H1 (cell line): Measurements from ENCODE around the gene ADAM12. TPM values are rescaled to one million over a fixed set of nuclear protein-coding genes. Genes with fewer than 3 reads are reported as not detected.

Experiments
- CTCF ChIA-PET: fragments of 300-600 bp; sonication (Branson Sonifier 250); formaldehyde crosslinking; loops from one replicate; lab custom pipeline; 2021; ENCODE audit not compliant: partially characterized antibody; lab: Charles Lee
- POLR2A ChIA-PET: fragments of 300-600 bp; sonication (Branson Sonifier 250); formaldehyde crosslinking; loops from one replicate; lab custom pipeline; 2021; ENCODE audit warnings: inconsistent platforms; ENCODE audit not compliant: partially characterized antibody; lab: Charles Lee
- DNase-seq, 2 experiments: peaks; one replicate each; pipeline versions ENCODE4 v3.0.0 to v3.0.0-alpha.2; 2010 to 2022; ENCODE audit warnings: low spot score in 2 of 2, low read depth in 1 of 2, mixed read lengths in 1 of 2
- FAIRE-seq: peaks from 2 replicates; lab custom pipeline; 2011; peaks lifted over from hg19 to GRCh38; lab: Jason Lieb, UNC
- H2AFZ ChIP-seq: 2 replicates; pipeline ENCODE4 v1.8.1; 2012; ENCODE audit warnings: low read length, inconsistent platforms
- H2AK5ac ChIP-seq: 2 replicates; pipeline ENCODE4 v1.6.1; 2013; ENCODE audit warnings: low read depth, low read length
- H2BK120ac ChIP-seq: replicated peaks from 2 replicates; pipeline ENCODE3; 2013; ENCODE audit warnings: low read depth, low read length, inconsistent platforms
- H2BK12ac ChIP-seq: 2 replicates; pipeline ENCODE4 v1.6.1; 2013; ENCODE audit warnings: low read depth, low read length
- H2BK15ac ChIP-seq: 2 replicates; pipeline ENCODE4 v1.6.1; 2013; ENCODE audit warnings: low read length
- H2BK20ac ChIP-seq: 2 replicates; pipeline ENCODE4 v1.6.1; 2013; ENCODE audit warnings: low read length
- H2BK5ac ChIP-seq: 2 replicates; pipeline ENCODE4 v1.6.1; 2013; ENCODE audit warnings: low read depth, low read length
- H3K14ac ChIP-seq: 2 replicates; pipeline ENCODE4 v1.6.1; 2013; ENCODE audit warnings: inconsistent platforms; ENCODE audit not compliant: insufficient read length
- H3K18ac ChIP-seq: 2 replicates; pipeline ENCODE4 v1.6.1; 2013; ENCODE audit warnings: low read length; ENCODE audit errors: extremely low read depth
- H3K23ac ChIP-seq: 2 replicates; pipeline ENCODE4 v1.6.1; 2013; ENCODE audit warnings: inconsistent platforms; ENCODE audit not compliant: insufficient read length
- H3K23me2 ChIP-seq: 2 replicates; pipeline ENCODE4 v1.6.1; 2013; ENCODE audit warnings: low read depth, low read length
- H3K27ac ChIP-seq: 2 replicates; pipeline ENCODE4 v1.6.1; 2011; ENCODE audit warnings: low read depth, low read length, inconsistent platforms
- H3K27me3 ChIP-seq, 4 experiments: replicated peaks in 1 of 4; 1 replicate in 1 of 4; 2 replicates in 3 of 4; pipeline versions ENCODE4 v1.6.1 to v1.8.1; 2011 to 2013; ENCODE audit warnings: low read length in 3 of 4, mild to moderate bottlenecking in 3 of 4, inconsistent platforms in 2 of 4, mixed read lengths in 2 of 4, moderate library complexity in 1 of 4; ENCODE audit not compliant: control insufficient read depth in 3 of 4, insufficient read depth in 3 of 4; ENCODE audit errors: extremely low read depth in 1 of 4
- H3K36me3 ChIP-seq, 4 experiments: 2 replicates each; pipeline versions ENCODE4 v1.6.1 to v1.8.1; 2011 to 2013; ENCODE audit warnings: mild to moderate bottlenecking in 4 of 4, low read length in 3 of 4, moderate library complexity in 2 of 4, control low read depth in 1 of 4, inconsistent platforms in 1 of 4; ENCODE audit not compliant: insufficient read depth in 4 of 4, control insufficient read depth in 2 of 4
- H3K4ac ChIP-seq: replicated peaks from 2 replicates; pipeline ENCODE3; 2013; ENCODE audit warnings: low read length, low read depth, mixed read lengths, inconsistent platforms; ENCODE audit not compliant: insufficient read length
- H3K4me1 ChIP-seq, 4 experiments: replicated peaks in 1 of 4; 1 replicate in 1 of 4; 2 replicates in 3 of 4; pipeline versions ENCODE4 v1.6.1 to v1.8.1; 2011 to 2013; ENCODE audit warnings: low read length in 3 of 4, inconsistent platforms in 2 of 4, mixed read lengths in 1 of 4; ENCODE audit not compliant: insufficient read depth in 4 of 4, control insufficient read depth in 3 of 4
- H3K4me2 ChIP-seq, 2 experiments: 2 replicates each; pipeline versions ENCODE4 v1.6.1 to v1.8.1; 2011 to 2013; ENCODE audit warnings: low read depth in 2 of 2, low read length in 2 of 2, control low read depth in 1 of 2, inconsistent platforms in 1 of 2, mild to moderate bottlenecking in 1 of 2; ENCODE audit not compliant: insufficient read depth in 1 of 2
- H3K4me3 ChIP-seq, 4 experiments: fragments of 200-600, 300-600 bp in 1 of 4; sonication (generic), shearing (Covaris generic), sonication (Bioruptor Twin) in 1 of 4; 2 replicates each; pipeline versions ENCODE4 v1.5.1 to v1.8.1; 2011 to 2016; ENCODE audit warnings: low read length in 4 of 4, low read depth in 3 of 4, control low read depth in 2 of 4, inconsistent platforms in 2 of 4, mild to moderate bottlenecking in 2 of 4, mixed read lengths in 1 of 4, moderate library complexity in 1 of 4; ENCODE audit not compliant: insufficient read depth in 2 of 4; ENCODE audit errors: extremely low read depth in 1 of 4
- H3K56ac ChIP-seq: replicated peaks from 2 replicates; pipeline ENCODE3; 2013; ENCODE audit warnings: low read depth, mild to moderate bottlenecking, mixed read lengths, low read length, inconsistent platforms; ENCODE audit not compliant: insufficient read length
- H3K79me1 ChIP-seq: 2 replicates; pipeline ENCODE4 v1.6.1; 2013; ENCODE audit warnings: low read depth, low read length, control low read depth
- H3K79me2 ChIP-seq, 2 experiments: 2 replicates each; pipeline versions ENCODE4 v1.6.1 to v1.8.1; 2012 to 2013; ENCODE audit warnings: low read length in 2 of 2, mild to moderate bottlenecking in 2 of 2, inconsistent platforms in 1 of 2; ENCODE audit not compliant: insufficient read depth in 2 of 2, control insufficient read depth in 1 of 2
- H3K9ac ChIP-seq, 4 experiments: replicated peaks in 1 of 4; 1 replicate in 1 of 4; 2 replicates in 3 of 4; pipeline versions ENCODE4 v1.6.1 to v1.8.1; 2011 to 2013; ENCODE audit warnings: low read depth in 3 of 4, low read length in 3 of 4, control low read depth in 2 of 4, mild to moderate bottlenecking in 2 of 4, moderate library complexity in 2 of 4, inconsistent platforms in 1 of 4; ENCODE audit errors: extremely low read depth in 1 of 4
- H3K9me3 ChIP-seq, 2 experiments: 2 replicates each; pipeline versions ENCODE4 v1.6.1 to v1.8.1; 2012 to 2013; ENCODE audit warnings: mild to moderate bottlenecking in 2 of 2, moderate library complexity in 2 of 2, control low read depth in 1 of 2, inconsistent platforms in 1 of 2, low read depth in 1 of 2, low read length in 1 of 2, mixed read lengths in 1 of 2; ENCODE audit not compliant: insufficient read depth in 2 of 2
- H4K20me1 ChIP-seq, 2 experiments: replicated peaks in 1 of 2; 2 replicates each; pipeline versions ENCODE3 to v1.8.1; 2011 to 2013; ENCODE audit warnings: inconsistent platforms in 2 of 2, low read length in 2 of 2, mild to moderate bottlenecking in 1 of 2; ENCODE audit not compliant: insufficient read depth in 2 of 2, control insufficient read depth in 1 of 2
- H4K5ac ChIP-seq: 2 replicates; pipeline ENCODE4 v1.6.1; 2013; ENCODE audit warnings: low read length, low read depth, mixed read lengths, inconsistent platforms; ENCODE audit not compliant: insufficient read length
- H4K8ac ChIP-seq: 2 replicates; pipeline ENCODE4 v1.8.0; 2013; ENCODE audit warnings: mild to moderate bottlenecking, moderate library complexity, low read length, inconsistent platforms; ENCODE audit not compliant: insufficient read depth; ENCODE audit errors: extremely low read depth
- H4K91ac ChIP-seq: replicated peaks from 2 replicates; pipeline ENCODE3; 2013; ENCODE audit warnings: low read length, mixed read lengths, inconsistent platforms; ENCODE audit not compliant: insufficient read length
- ASH2L ChIP-seq: fragments of 200-600, 300-600 bp; sonication (generic); IDR thresholded peaks from one replicate; pipeline ENCODE4 v1.7.1; 2017; ENCODE audit warnings: low read length
- CHD1 ChIP-seq: IDR thresholded peaks from 2 replicates; pipeline ENCODE4 v1.6.1; 2012; ENCODE audit warnings: low read depth, low read length, improper control_type of control experiment
- WGBS, 2 experiments: shearing (Covaris generic) in 1 of 2; methylation state at CpG; one replicate each; pipeline versions ENCODE4 v1.1.6 to v1.1.7; 2013 to 2015; ENCODE audit warnings: low lambda C conversion rate in 2 of 2, mixed read lengths in 2 of 2, inconsistent platforms in 1 of 2, low coverage in 1 of 2, missing lambda C conversion rate in 1 of 2; ENCODE audit not compliant: insufficient replicate concordance in 2 of 2, insufficient coverage in 1 of 2, insufficient read length in 1 of 2; ENCODE audit errors: extremely low coverage in 1 of 2, missing lambda C conversion rate in 1 of 2; 5-methylcytosine and 5-hydroxymethylcytosine counted together
- polyA plus RNA-seq, 7 experiments: library from polyadenylated mRNA; depleted of rRNA in 3 of 7; stranded (reverse) in 5 of 7; unstranded in 2 of 7; fragments of >200 nt in 5 of 7; fragments of 200-250 nt in 2 of 7; gene quantifications; 1 replicate in 5 of 7; 2 replicates in 1 of 7; 4 replicates in 1 of 7; pipeline versions ENCODE4 v1.2.1 to v1.2.3, GENCODE V29; 2011 to 2013; ENCODE audit warnings: missing spikeins in 2 of 7, mixed read lengths in 2 of 7
- total RNA-seq: library from RNA; stranded (reverse); fragmentation: NEBNext Ultra II Directional; extraction: Animal tissue kit (Norgen Biotek cat#: 25700); gene quantifications from 2 replicates; pipeline ENCODE4 v1.2.1, GENCODE V29; 2021

The ADAM12 gene
- total and polyA plus RNA-seq, 2 of the 8 experiments (the other 6 are each of a cell fraction or from before 2014, with no cell fraction given), result 0.07 to 0.17 TPM

GRCh38 chr10:126163506-126163905 is 224.8 kb downstream of the ADAM12 start:
- Histone ChIP-seq H4K8ac (no peak overlapping the region), H3K36me3 (no peaks in the 10 kb centered on the region), H3K27ac (no peak overlapping the region), H3K14ac (no peak overlapping the region), H3K79me1 (no peaks in the 10 kb centered on the region), H4K5ac (no peak overlapping the region), H3K4me3 (no peak overlapping the region), H3K4me1 (peaks cover 0 to 4% (median 2%) of the 10 kb centered on the region in 4 experiments; a peak in 2 of 7 replicates), H3K18ac (no peak overlapping the region), H3K9ac (no peak overlapping the region), H3K9me3 (no peaks in the 10 kb centered on the region), H2BK5ac (no peak overlapping the region), H3K23me2 (no peaks in the 10 kb centered on the region), H3K23ac (no peak overlapping the region), H4K20me1 (no peaks in the 10 kb centered on the region), H2BK15ac (no peak overlapping the region), H3K4ac (no peak overlapping the region), H3K79me2 (no peaks in the 10 kb centered on the region), H2AFZ (no peak overlapping the region), H2BK120ac (no peak overlapping the region), H3K27me3 (no peaks in the 10 kb centered on the region), H3K4me2 (no peak overlapping the region), H2AK5ac (no peak overlapping the region), H4K91ac (no peak overlapping the region), H2BK20ac (no peak overlapping the region), H2BK12ac (no peak overlapping the region), H3K56ac (no peak overlapping the region)
- ChIA-PET CTCF (interaction anchor here (0.5 to 1.0 kb wide), 3 partner anchors 9 to 355 kb away, joined by 3 read pairs; no protein-coding TSS in a partner anchor), POLR2A (no interaction called here)
- no peak for TF ChIP-seq ASH2L
- TF ChIP-seq CHD1, result no peak
- WGBS, 2 experiments, result 96% methylated on average over 4 of the region's 4 CpGs; no CpG with 5 or more reads in 1 of the 2 experiments
- FAIRE-seq, result no peak
- no peak for DNase-seq
